Measurements from ENCODE around the gene UGT2B7.
"Not testable (repeated sequence)": the region's sequence is repeated elsewhere in the genome, so short reads cannot be mapped to it uniquely, and the experiment has no call there.

UGT2B7 gene

DNA sequence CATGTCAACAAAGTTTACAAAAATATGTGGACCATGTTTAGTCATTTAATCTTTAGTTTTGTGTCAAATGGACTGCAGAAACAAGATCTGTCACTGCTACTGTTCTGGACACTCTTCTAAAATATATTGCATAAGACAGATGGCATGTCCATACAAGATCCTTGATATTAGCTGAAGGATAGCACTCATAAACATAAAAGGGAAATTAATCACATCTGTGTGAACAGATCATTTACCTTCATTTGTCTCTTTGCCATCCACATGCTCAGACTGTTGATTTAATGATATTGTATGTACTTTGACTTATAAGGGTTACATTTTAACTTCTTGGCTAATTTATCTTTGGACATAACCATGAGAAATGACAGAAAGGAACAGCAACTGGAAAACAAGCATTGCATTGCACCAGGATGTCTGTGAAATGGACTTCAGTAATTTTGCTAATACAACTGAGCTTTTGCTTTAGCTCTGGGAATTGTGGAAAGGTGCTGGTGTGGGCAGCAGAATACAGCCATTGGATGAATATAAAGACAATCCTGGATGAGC is at the start of gene UGT2B7:
TSS of gene UGT2B7 (plus strand) at position 364 of the 546 bp plus-strand sequence. CDS start at position 411, 47 bp downstream.
- no peak for DNase-seq

DNA sequence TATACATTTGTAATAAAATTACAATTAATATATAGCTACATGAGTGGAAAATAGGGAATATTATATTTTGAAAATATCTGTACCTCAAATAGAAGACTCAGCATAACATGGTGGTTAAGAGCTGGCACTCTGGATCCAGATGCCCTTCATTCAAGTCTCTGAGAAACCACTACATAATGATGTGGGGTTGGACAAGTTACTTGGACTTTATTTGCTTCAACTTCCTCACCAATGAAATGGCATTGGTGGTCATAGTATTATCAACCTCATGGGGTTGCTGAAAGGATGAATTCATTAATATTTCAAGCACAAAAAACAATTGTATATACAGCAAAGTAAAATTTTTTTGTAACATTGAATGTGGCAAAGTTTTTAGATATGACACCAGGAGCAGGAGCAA is 46.4 kb upstream of the UGT2B7 start:
- DNase-seq, result no peak

DNA sequence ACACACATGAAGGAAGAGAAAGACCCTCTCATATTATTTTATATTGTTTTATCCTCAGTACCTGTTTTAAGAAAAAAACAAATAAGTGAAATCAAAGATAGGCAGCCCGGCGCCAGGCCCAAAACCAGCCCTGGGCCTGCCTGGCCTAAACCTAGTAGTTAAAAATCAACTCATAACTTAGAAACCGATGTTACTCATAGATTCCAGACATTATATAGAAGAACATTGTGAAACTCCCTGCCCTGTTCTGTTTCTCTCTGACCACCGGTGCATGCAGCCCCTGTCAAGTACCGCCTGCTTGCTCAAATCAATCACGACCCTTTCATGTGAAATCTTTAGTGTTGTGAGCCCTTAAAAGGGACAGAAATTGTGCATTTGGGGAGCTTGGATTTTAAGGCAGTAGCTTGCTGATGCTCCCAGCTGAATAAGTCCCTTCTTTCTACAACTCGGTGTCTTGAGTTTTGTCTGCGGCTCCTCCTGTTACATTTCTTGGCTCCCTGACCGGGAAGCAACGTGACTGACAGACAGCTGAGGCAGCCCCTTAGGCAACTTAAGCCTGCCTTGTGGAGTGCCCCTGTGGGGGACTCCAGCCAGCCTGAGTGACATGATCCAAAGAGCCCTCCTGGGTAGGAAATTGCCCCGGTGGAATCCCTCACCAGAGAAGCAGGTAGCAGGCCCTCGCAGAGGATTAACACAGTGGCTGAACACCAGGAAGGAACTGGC is 45.3 kb upstream of the UGT2B7 start:
- DNase-seq, result not testable (repeated sequence)

DNA sequence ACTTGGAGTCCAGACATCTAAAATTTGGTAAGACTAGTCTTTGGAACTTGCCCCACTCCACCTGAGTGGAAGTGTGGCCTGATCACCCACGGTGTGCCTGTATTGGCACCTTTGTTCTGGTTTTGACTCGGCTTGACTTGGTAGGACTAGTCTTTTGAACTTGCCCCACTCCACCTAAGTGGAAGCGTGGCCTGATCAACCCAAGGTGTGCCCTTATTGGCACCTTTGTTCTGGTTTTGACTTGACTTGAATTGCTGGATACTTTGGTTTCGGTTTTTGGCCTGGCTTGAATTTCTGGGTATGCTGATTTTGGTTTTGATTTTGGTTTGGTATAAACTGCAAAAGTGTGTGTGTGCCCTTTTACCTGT is 44.7 kb upstream of the UGT2B7 start:
- DNase-seq, result no peak

DNA sequence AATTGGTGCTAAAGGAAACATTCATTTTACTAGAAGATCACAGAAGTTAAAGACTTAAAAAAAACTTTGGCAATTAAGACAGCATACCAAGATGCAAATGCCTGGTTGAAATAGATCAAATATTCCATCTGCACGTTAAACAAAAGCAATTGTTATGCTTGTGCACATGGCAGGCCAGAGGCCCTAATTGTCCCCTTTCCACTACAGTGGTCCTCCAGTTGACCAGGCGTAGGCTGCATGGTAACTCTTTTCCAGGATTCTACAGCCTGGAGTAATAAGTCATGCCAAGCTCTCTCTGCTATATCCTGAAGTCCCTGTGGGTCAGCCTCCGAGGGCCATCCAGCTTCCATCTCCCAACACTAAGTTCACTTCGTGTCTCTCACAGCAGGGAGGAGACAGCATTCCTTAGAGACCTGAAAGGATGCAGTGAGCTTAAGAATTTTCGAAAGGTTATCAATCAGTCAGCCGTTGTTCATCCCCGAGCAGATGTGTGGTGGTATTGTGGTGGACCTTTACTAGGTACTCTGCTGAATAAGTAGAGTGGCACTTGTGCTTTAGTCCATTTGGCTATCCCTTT is 42.9 kb upstream of the UGT2B7 start:
- not testable (repeated sequence) for DNase-seq

DNA sequence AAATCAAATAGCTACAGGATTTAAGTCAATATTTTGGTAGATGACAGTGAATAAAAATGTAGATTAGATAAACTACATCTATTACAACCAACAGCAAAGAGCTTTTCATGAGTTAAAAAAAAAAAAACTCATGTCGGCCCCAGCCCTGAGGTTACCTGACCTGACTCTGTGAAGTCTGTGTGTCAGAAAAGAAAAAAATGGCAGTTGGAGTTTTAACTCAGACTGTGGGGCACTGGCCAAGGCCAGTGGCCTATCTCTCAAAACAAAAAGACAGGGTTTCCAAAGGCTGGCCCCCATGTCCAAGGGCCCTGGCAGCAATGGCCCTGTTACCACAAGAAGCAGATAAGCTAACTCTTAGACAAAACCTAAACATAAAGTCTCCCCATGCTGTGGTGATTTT is 42.2 kb upstream of the UGT2B7 start:
- DNase-seq, result not testable (repeated sequence)

DNA sequence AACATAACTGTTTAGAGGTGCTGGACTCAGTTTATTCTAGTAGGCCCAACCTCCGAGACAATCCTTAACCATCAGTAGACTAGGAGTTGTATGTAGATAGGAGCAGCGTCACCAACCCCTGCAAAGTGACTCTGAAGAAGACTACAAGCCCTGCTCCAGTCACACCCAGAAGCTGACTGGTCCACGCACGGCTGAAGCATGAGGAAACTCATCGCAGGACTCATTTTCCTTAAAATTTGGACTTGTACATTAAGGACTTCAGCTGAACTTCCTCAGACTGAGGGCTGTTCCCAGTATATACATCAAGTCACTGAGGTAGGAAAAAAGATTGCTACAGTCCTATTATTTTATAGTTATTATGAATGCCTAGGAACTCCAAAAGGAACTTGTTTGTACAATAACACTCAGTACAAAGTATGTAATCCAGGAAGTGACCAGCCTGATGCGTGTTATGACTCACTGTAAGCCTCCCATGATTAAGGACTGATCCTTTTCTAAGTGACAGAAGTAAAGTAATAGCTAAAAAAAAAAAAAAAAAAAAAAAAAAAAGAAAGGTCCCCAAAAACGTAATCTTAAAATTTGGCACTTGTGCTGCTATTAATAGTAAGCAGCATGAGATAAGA is 41.6 kb upstream of the UGT2B7 start:
- DNase-seq, result no peak

DNA sequence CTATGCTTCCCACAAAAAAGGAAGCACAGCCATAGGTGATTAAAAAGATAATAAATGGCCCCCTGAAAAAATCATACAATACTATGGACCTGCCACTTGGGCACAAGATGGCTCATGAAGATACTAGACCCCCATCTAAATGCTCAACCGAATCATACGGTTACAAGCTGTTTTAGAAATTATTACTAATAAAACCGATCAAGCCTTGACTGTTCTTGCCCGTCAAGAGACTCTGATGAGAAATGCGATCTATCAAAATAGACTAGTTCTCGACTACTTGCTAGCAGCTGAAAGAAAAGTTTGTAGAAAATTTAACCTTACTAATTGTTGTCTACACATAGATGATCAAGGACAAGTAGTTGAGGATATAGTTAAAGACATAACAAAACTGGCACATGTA is 40.1 kb upstream of the UGT2B7 start:
- no peak for DNase-seq

DNA sequence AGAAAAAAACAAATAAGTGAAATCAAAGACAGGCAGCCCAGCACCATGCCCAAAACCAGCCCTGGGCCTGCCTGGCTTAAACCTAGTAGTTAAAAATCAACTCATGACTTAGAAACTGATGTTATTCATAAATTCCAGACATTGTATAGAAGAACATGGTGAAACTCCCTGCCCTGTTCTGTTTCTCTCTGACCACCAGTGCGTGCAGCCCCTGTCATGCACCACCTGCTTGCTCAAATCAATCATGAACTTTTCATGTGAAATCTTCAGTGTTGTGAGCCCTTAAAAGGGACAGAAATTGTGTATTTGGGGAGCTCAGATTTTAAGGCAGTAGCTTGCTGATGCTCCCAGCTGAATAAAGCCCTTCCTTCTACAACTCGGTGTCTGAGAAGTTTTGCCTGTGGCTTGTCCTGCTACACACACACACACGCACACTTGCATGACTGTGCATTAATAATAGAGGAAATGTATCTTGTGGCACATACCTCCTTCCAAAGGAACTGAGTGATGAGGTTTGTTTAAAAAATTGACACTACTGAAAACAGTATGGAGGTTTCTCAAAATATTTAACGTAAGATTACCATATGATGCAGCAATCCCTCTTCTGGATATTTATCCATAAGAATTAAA is 39.2 kb upstream of the UGT2B7 start:
- no peak for DNase-seq

DNA sequence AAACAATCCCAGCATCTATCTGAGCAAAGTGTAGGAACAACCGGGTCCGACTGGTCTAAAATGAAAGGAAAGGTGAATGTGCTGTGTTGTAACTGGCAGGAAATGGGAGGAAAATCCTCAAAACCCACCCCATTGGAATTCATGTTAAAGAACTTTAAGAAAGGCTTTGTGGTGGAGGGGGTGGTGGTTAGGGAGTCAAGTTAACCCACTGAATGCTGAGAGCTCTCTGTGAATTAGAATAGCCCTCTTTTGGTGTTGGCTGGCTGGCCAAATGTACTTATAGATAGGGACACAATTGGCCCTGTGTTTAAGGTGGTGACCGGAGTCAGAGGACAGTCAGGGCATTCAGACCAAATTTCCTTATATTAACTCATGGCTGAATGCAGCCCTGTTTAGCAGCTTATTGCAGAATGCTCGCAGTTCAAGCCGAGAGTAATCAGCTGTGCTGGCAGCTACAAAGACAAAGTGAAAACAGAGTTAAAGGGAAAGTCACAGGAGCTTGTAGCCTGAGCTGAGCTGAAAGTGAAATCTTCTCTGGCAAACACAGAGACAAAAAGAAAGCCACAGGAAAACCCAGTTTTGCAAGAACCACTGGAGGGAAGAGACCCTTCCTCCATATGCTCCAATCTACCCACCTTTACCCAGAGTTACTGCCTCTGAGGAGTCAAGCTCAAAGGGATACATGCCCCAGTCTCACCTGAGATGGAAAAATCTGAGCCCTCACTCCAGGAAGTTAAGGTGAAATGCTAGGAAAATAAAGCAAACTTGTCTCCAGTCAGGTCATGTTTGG is 38.5 kb upstream of the UGT2B7 start:
- no peak for DNase-seq

DNA sequence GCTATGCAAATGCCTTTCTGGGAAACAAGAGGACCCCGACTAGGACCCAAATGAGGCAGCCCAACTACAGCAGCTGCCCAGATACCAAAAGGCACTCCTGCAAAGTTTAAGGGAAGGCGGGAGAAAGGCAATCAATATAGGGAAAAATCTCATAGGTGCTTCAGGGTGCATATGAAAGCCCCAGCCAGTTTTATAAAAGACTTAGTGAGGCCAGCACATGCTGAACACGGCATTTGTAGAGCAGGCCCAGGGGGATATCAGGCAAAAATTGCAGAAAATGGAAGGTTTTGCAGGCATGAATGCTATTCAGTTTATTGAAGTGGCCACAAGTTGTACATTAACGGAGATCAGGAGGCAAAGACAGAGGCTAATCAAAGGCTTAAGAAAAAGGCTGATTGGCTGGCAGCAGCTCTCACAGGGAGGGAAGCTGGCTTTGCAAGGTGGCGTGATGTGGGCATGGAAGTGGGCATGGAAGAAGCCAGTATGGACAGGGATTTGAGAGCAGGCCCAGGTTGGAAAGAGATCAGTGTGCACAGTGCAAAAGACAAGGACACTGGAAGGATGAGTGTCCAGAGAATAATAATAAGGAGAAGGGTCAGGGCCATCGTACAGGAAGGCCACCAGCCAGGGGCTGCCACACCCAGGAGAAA is 37.7 kb upstream of the UGT2B7 start:
- DNase-seq, result no peak

DNA sequence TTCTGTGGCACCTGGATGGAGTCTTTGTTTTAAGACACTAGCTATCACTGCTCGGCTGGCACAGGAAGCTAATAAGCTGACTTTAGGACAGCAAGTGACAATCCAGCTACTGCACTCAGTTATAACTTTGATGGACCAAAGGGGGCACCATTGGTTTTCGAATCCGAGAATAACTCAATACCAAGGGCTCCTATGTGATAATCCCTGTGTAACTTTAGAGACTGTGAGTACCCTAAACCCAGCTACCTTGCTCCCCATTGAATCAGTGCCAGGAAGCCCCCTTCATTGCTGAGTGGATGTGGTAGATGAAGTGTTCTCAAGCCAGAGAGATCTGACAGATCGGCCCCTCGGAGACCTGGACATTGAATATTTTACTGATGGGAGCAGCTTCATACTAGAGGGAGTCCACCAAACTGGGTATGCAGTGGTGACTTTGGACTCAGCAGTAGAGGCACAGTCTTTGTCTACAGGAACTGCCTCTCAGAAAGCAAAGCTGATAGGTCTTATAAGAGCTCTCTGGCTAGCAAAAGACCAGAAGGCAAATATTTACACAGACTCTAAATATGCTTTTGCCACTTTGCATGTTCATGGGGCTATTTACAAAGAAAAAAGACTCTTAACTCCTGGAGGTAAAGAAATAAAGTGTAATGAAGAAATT is 35.5 kb upstream of the UGT2B7 start:
- no peak for DNase-seq

DNA sequence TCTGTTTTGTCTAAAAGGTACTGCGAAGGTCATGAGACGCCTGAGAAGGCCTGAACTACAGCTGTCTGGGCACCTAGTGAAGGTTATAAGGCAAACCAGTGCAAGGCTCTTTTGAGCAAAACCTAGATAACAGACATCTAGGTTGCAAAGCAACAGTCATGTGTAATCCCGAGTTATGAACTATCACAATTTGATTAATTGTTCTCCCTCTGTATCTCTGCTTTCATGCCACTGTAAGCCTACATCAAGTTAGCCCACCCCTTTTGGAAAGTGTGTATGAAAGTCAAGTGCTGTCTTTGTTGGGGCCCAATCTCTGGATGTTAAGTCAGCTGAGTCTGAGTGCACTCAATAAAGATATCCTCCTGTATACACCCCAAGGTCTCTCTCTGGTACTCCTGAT is 31.9 kb upstream of the UGT2B7 start:
- no peak for DNase-seq

DNA sequence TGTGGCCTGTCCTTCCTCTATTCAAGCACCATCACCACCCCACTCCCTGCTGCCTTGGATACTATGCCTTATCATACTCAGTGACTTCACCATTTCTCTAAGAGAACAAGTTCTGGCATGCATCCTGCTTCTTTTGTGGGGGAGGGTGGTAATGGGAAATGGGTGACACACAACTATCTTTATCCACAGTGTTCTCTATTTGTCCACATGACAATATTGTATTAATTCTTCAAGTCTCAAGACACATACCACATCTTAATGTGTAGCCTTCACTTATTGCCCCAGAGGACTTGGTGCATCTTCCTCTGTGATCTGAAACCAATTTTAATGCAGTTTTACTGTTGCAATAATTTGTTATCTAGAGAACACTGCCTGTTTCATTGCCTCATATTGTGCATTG is 29.3 kb upstream of the UGT2B7 start:
- no peak for DNase-seq

DNA sequence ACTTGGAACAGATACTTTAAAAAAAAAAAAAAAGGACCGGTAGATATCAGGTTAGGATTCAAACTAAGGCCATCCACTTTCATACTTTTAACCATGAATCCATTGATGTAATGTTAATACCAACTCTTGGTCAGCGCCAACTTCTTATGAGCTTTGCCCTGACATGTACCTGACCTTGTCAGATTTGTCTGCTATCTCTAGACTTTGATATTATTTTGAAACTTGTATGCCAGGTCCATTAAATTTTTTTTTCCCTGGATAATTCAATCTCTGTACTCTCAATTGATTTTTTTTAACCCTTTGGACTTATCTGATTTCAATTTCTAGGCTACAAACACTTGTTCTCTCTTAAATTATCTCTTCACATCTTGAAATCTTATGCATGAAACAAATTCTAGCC is 27.2 kb upstream of the UGT2B7 start:
- no peak for DNase-seq

DNA sequence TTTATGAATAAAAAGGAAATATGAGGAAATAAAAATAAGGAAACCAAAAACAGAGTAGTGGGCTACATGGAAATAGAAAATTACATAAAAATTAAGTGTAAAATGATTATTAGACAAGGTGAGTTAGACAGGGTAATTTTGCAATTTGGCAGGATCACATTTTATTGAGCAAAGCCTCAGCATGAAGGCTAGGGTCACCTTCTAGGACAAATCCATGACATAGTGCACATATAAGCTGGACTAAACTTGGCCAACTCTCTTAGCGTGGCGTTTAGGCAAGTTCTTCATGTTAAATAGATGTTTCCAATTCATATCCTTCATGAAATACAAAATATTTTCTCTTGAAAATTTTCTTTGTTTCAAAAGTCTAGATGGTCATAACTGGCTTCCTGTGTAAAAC is 25.7 kb upstream of the UGT2B7 start:
- DNase-seq, result no peak

DNA sequence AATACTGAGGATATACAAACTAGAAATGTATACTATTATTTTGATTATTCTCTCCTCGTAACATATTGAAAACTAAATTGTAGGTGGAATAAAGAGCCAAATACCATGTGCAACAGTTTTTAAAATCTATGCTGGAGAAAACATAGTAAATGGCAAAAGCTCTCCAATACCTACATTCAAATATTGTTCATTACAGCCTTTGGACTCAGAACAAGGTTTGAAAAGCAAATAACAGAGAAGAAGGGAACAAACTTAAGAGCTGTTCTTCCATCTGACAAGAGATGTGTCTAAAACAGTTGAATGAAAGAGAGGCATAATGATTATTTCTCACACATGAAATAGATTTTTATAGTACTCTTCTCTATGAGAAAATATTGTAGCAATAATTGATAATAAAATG is 25.0 kb upstream of the UGT2B7 start:
- no peak for DNase-seq

DNA sequence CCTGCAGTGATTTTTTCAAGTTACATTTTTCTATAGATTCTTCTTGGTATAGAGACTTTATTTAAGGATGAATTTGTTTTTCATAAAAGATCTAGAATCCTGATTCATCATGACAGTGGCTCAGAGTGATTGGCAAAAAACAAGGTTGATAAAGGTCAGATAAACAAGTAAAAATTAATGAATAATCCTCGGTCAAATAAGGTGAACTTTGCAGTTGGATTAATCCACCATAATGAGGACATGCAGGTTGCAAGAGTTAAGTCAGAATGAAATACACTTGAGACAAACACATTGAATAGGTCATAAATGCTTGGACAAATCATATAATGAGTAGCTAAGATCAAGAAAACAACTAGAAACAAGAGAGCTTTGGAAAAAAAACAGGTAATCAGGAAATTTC is 22.9 kb upstream of the UGT2B7 start:
- DNase-seq, result no peak

DNA sequence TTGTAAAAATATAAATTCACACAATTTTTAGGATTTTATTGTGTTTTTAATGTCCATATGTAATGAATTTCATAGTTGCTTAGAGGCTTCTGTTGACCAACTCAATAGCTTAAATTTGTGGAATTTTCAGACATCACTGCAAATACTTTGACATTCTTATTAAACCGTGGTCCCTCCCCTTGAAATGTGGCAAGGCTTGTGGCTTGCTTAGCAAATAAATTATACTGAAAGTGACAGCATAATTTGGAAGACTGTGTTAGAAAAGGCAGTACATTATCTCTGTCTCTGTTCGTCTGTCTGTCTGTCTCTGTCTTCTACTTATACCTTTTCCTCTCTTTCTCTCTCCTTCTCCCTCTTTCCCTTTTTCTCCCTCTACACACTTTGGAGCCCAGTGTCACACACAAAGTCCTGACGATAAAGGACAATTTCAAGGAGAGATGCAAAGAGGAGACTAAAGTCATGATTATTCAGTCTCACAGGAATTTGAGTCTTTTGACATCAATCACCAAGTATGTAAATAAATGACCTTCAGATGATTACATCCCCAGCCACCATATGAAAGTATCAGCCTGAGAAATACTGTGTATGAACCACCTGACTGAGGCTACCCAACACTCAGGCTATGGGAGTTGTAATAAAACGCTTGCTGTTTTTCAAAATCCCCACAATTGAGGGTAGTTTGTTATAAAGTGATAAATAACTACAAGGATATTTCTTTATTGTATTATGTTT is 21.0 kb upstream of the UGT2B7 start:
- DNase-seq, result no peak

DNA sequence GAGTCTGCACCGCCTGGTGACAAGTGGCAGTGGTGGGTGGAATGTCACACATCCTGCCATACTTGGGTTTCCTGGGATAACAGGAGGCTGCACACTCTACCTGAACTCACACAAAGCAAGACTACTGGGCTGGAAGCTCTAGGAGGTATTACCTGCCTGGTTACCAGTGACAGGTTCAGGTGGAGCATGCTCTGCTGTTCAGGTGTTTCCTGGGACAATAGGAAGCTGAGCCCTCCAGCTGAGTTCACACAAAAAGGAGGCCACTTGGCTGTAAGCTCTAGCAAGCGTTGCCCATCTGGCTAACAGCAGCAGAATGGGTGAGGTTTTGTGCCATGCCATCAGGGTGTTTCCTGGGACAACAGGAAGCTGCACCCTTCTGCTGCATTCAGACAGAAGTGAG is 17.4 kb upstream of the UGT2B7 start:
- no peak for DNase-seq

DNA sequence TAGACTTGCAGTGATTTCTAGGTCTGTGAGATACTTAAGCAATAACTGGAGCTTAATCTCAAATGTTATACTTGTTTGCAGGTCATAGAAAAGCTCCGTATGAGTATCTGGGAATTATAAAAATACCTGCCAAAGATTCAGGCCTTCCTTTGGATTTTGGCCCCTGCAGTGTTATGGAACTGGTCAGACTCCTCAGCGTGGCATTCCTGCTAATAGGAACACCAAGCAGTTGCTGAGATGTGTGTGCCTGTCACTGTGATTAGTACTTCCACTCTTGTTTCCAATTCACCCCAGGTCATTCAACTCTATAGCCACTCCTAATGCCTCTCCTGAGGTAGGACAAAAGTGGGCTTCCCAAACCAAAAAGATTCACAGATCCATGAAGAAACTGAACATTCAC is 7.8 kb upstream of the UGT2B7 start:
- no peak for DNase-seq

Data from activated CD4-positive, alpha-beta T cell treated with anti-CD3 and anti-CD28 coated beads, Interleukin-2, amount 50 U/mL, for 4 hours (primary cell).